ENCODE results near the gene GTPBP6. TPM values are rescaled to one million over a fixed set of nuclear protein-coding genes. Genes with fewer than 3 reads are reported as not detected.
A peak's percentile ranks its signal among the peaks of the same experiment; 100 is the strongest.
"Not testable (repeated sequence)": the region's sequence is repeated elsewhere in the genome, so short reads cannot be mapped to it uniquely, and the experiment has no call there.

GTPBP6 gene
- total RNA-seq, 1 donor from 2014 or later = 66.3 TPM

DNA sequence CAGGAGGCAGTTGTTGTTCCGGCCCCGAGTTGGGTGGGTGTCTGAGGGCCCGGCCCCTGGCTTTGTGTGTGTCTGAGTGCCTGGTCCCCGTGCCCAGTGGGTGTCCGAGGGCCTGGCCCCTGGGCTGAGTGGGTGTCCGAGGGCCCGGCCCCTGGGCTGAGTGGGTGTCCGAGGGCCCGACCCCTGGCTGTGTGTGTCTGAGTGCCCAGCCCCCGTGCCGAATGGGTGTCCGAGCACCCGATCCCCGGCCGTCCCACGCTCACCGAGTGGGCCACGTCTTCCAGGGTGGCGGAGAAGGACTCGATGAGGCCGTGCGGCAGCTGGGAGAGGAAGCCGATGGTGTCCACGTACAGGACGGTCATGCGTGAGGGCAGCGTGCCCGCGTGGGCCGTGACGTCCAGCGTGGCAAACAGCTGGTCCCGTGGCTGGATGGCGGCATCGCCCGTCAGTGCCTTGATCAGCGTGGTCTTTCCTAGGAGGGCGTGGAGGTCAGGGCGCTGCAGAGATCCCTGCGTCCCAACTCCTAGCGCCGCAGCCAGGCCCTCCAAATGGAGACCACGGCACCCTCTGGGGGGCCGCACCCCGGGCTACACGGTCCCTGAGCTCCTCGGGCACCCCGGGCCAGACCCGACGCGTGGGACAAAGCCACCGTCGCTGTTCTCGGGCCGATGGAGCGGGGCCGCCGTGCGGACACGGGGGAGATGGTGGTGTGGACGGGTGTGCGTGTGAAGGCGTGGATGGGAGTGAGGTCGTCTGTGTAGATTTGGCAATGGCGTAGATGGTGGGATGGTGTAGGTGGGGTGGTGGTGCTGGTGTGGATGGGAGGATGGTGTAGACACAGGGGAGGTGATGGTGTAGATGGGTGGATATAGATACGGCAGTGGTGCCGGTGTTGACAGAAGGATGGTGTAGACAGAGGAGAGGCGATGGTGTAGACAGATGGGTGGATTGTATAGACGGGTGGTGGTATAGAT is 7.2 kb downstream of the GTPBP6 start:
- Mint-ChIP-seq H3K9me3 (no peaks in the 10 kb centered on the region), H3K4me3 (no peak overlapping the region), H3K4me1 (no peaks in the 10 kb centered on the region), H3K36me3 (ENCODE audit: low read depth) (peaks cover 36% of the 10 kb centered on the region), H3K27ac (no peak overlapping the region), H3K27me3 (no peaks in the 10 kb centered on the region)
- intact Hi-C loops (cut with micrococcal nuclease) = no loop called here
- DNase-seq = no peak

DNA sequence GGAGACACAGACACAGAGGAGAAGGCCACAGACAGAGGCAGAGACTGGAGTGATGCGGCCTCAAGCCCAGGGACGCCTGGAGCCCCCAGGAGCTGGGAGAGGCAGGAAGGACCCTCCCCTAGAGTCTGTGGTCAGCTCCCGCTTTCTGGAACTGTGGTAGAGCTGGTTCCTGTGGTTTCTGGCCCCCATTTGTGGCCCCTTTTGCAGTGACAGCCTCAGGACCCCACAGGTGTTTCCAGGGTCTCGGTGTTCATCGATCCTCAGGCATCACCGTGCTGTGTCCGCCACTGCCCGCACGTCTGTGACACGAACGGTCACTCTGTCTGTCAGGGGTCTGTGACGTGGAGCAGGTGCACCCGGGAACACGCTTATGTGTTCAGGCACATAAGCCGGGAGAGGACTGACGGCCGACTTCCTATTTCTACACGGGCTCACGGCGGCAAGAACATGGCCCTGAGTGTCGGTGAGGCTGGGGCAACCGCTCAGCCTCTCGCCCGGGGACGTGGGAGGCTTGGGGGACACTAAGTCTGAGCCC is 7.9 kb downstream of the GTPBP6 start:
- Mint-ChIP-seq H3K36me3 (ENCODE audit: low read depth) (peaks cover 38% of the 10 kb centered on the region), H3K4me3 (no peak overlapping the region), H3K27ac (no peak overlapping the region), H3K27me3 (no peaks in the 10 kb centered on the region), H3K9me3 (no peaks in the 10 kb centered on the region), H3K4me1 (no peaks in the 10 kb centered on the region)
- intact Hi-C loops (cut with micrococcal nuclease) = no loop called here
- no peak for DNase-seq

DNA sequence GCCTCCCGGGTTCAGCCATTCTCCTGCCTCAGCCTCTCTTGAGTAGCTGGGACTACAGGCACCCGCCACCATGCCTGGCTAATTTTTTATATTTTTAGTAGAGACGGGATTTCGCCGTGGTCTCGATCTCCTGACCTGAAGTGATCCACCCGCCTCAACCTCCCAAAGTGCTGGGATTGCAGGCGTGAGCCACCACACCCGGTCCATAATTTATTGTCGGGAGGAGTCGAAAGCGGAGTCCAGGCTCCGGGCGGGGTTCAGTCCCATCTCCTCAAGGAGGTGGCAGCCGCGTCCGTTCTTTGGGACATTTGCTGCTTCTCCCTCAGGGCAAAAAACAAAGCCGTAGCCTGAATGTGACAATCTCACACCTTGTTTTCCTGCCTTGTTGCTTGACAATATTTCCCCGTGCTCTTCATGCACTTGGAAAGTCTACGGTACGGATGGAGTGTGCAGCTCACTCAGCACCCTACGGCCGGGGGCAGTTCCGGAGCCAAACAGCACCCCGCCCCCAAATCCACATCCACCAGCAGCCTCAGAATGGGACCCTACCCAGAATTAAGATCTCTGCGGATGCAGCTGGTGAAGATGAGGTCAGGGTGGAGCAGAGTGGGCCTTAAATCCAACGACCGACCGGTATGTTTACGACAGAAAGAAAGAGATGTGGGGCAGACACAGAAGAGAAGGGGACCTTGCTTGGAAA is 9.6 kb downstream of the GTPBP6 start:
- Mint-ChIP-seq H3K4me3 (no peak overlapping the region), H3K36me3 (ENCODE audit: low read depth) (peaks cover 45% of the 10 kb centered on the region), H3K27ac (no peak overlapping the region), H3K4me1 (no peaks in the 10 kb centered on the region), H3K27me3 (no peaks in the 10 kb centered on the region), H3K9me3 (no peaks in the 10 kb centered on the region)
- intact Hi-C loops (cut with micrococcal nuclease) = no loop called here
- no peak for DNase-seq

DNA sequence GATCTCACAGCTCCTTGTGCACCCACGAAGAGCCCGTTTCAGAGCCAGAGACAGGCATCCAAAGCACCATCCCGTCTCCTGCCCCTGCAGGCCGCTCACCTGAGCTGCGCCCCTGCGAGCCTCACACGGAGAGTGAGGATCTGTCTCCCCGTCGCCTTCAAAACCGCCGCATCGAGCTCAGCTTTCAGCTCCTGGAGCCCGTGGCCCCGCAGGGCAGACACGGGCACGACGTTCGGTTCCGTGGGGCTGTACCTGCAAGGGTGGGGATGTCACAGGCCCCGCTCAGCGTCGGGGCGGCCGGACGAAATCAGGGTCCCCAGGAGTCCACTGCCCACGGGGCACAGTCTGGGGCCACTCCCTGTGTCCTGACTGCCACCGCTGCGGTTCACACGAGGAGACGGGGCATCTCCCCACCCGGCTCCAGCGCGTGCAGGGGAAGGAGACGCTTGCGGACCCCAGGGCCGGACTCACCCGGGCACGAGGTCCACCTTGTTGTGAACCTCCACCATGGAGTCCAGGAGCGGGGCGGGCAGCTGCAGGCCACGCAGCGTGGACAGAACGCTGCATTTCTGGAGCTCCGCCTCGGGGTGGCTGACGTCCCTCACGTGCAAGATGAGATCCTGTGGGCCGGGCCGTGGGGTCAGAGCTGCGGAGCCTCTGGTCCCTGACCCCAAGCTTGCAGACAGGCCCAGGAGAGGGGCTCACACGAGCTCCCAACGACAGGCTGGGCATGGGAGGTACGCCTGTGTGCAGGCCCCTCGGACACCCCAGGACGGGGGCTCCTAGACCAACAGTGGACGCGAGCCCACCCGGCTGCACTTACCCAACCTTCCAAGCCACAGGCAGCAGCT is 11.1 kb downstream of the GTPBP6 start:
- Mint-ChIP-seq H3K4me3 (no peak overlapping the region), H3K9me3 (no peaks in the 10 kb centered on the region), H3K36me3 (ENCODE audit: low read depth) (peaks cover 47% of the 10 kb centered on the region), H3K4me1 (no peaks in the 10 kb centered on the region), H3K27ac (no peak overlapping the region), H3K27me3 (no peaks in the 10 kb centered on the region)
- no peak for DNase-seq
- intact Hi-C loops (cut with micrococcal nuclease) = no loop called here

DNA sequence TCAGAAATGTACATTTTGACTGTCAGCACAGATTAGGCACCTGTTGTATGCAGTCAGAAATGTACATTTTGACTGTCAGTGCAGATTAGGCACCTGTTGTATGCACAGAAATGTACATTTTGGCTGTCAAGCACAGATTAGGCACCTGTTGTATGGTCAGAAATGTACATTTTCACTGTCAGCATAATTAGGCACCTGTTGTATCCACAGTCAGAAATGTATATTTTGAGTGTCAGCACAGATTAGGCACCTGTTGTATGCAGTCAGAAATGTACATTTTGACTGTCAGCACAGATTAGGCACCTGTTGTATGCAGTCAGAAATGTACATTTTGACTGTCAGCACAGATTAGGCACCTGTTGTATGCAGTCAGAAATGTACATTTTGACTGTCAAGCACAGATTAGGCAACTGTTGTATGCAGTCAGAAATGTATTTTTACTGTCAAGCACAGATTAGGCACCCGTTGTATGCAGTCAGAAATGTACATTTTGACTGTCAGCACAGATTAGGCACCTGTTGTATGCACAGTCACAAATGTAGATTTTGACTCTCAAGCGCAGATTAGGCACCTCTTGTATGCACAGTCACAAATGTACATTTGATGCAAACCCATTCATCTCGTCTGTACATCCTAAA is 11.9 kb downstream of the GTPBP6 start:
- H3K27ac Mint-ChIP-seq; H3K4me1 Mint-ChIP-seq; intact Hi-C loops (cut with micrococcal nuclease); H3K4me3 Mint-ChIP-seq; H3K27me3 Mint-ChIP-seq; DNase-seq; H3K9me3 Mint-ChIP-seq: not testable (repeated sequence)
- peaks cover 44% of the 10 kb centered on the region for H3K36me3 Mint-ChIP-seq (ENCODE audit: low read depth)

DNA sequence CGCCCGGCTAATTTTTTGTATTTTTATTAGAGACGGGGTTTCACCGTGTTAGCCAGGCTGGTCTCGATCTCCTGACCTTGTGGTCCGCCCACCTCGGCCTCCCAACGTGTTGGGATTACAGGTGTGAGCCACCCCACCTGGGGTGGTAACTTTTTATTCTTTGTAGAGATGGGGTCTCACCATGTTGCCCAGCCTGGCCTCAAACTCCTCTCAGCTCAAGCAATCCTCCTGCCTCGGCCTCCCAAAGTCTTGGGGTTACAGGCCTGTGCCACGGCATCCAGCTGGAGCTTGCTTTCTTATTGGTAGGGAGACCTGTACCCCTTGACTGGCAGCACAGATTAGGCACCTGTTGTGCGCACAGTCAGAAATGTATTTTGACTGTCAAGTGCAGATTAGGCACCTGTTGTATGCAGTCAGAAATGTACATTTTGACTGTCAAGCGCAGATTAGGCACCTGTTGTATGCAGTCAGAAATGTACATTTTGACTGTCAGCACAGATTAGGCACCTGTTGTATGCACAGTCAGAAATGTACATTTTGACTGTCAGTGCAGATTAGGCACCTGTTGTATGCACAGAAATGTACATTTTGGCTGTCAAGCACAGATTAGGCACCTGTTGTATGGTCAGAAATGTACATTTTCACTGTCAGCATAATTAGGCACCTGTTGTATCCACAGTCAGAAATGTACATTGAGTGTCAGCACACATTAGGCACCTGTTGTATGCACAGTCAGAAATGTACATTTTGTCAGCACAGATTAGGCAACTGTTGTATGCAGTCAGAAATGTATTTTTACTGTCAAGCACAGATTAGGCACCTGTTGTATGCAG is 12.6 kb downstream of the GTPBP6 start:
- H3K4me3 Mint-ChIP-seq; H3K4me1 Mint-ChIP-seq; H3K27me3 Mint-ChIP-seq; H3K9me3 Mint-ChIP-seq; H3K27ac Mint-ChIP-seq; DNase-seq; intact Hi-C loops (cut with micrococcal nuclease): not testable (repeated sequence)
- peaks cover 48% of the 10 kb centered on the region for H3K36me3 Mint-ChIP-seq (ENCODE audit: low read depth)

DNA sequence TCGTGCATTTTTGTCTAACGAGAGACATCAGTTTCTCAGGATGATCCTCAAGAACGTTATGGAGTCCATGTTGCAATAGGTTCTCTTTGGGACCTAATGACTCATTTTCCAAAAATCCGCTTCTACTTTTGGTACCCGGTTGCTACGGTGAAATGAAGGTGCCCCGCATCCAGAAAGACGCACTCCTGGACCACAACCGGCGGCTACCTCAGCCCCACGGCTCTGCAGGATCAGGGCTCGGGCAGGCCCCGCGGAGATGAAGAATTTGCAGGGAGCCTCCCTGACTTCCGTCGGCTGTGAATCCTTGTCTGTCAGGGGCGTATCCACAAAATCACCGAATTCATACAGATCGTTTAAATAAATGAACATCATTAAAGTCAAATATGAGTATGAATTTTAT is 15.6 kb downstream of the GTPBP6 start:
- no peaks in the 10 kb centered on the region for H3K9me3 Mint-ChIP-seq
- H3K27ac Mint-ChIP-seq = no peak overlapping the region
- H3K27me3 Mint-ChIP-seq = no peaks in the 10 kb centered on the region
- H3K4me3 Mint-ChIP-seq = no peak overlapping the region
- intact Hi-C loops (cut with micrococcal nuclease) = no loop called here
- peaks cover 40% of the 10 kb centered on the region for H3K36me3 Mint-ChIP-seq (ENCODE audit: low read depth)
- no peaks in the 10 kb centered on the region for H3K4me1 Mint-ChIP-seq
- DNase-seq = no peak

DNA sequence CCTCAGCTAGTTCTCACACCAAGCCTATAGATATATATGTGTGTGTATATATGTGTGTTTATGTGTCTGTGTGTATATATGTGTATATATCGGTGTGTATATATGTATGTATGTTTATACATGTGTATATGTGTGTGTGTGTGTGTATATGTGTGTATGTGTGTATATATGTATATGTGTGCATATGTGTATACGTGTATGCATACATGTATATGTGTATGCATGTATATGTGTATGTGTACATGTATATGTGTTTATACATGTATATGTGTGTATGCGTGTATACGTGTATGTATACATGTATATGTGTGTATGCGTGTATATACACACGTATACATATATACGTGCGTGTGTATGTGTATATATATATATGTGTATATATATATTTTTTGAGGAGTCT is 18.3 kb downstream of the GTPBP6 start:
- no peaks in the 10 kb centered on the region for H3K4me1 Mint-ChIP-seq
- H3K36me3 Mint-ChIP-seq (ENCODE audit: low read depth) = peaks cover 38% of the 10 kb centered on the region
- DNase-seq = no peak
- no peaks in the 10 kb centered on the region for H3K9me3 Mint-ChIP-seq
- H3K4me3 Mint-ChIP-seq = no peak overlapping the region
- no peak overlapping the region for H3K27ac Mint-ChIP-seq
- intact Hi-C loops (cut with micrococcal nuclease) = no loop called here
- H3K27me3 Mint-ChIP-seq = no peaks in the 10 kb centered on the region

DNA sequence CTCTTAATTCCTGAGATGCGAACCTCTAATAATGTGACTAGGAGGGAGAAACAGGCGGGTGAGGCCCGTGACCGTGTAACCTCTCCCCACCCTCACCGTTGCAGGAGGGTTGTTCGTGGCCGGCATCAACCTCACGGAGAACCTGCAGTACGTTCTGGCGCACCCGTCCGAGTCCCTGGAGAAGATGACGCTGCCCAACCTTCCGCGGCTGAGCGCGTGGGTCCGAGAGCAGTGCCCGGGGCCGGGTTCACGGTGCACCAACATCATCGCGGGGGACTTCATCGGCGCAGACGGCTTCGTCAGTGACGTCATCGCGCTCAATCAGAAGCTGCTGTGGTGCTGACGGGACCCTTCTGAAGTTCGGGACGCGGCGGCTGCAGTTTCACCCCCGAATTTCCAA is 19.6 kb downstream of the GTPBP6 start:
- H3K4me1 Mint-ChIP-seq = no peaks in the 10 kb centered on the region
- no peak overlapping the region for H3K4me3 Mint-ChIP-seq
- H3K27ac Mint-ChIP-seq = no peak overlapping the region
- peaks cover 36% of the 10 kb centered on the region for H3K36me3 Mint-ChIP-seq (ENCODE audit: low read depth)
- no peaks in the 10 kb centered on the region for H3K27me3 Mint-ChIP-seq
- DNase-seq = no peak
- intact Hi-C loops (cut with micrococcal nuclease) = no loop called here
- no peaks in the 10 kb centered on the region for H3K9me3 Mint-ChIP-seq

DNA sequence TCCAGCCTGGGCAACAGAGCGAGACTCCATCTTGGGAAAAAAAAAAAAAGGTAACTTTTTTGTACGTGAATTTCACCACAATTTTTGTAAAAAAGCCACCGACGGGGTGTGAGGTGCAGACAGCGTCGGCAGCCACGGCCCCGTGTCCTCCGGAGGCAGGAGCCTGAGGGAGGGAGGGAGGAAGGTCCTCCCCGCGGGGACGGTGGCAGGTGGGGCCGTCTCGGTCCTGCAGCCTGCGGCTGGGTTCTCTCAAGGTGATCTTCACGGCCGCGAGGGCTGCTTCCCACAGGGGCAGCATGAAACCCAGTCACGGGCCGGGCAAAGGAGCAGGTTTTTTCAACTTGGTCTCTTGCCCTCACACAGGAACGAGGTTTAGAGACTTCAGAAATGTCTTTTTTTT is 23.5 kb downstream of the GTPBP6 start:
- Mint-ChIP-seq H3K27me3 (no peaks in the 10 kb centered on the region), H3K27ac (no peak overlapping the region), H3K4me1 (no peaks in the 10 kb centered on the region), H3K9me3 (no peaks in the 10 kb centered on the region), H3K36me3 (ENCODE audit: low read depth) (peaks cover 42% of the 10 kb centered on the region), H3K4me3 (no peak overlapping the region)
- intact Hi-C loops (cut with micrococcal nuclease) = no loop called here
- DNase-seq = peak; percentile 49

DNA sequence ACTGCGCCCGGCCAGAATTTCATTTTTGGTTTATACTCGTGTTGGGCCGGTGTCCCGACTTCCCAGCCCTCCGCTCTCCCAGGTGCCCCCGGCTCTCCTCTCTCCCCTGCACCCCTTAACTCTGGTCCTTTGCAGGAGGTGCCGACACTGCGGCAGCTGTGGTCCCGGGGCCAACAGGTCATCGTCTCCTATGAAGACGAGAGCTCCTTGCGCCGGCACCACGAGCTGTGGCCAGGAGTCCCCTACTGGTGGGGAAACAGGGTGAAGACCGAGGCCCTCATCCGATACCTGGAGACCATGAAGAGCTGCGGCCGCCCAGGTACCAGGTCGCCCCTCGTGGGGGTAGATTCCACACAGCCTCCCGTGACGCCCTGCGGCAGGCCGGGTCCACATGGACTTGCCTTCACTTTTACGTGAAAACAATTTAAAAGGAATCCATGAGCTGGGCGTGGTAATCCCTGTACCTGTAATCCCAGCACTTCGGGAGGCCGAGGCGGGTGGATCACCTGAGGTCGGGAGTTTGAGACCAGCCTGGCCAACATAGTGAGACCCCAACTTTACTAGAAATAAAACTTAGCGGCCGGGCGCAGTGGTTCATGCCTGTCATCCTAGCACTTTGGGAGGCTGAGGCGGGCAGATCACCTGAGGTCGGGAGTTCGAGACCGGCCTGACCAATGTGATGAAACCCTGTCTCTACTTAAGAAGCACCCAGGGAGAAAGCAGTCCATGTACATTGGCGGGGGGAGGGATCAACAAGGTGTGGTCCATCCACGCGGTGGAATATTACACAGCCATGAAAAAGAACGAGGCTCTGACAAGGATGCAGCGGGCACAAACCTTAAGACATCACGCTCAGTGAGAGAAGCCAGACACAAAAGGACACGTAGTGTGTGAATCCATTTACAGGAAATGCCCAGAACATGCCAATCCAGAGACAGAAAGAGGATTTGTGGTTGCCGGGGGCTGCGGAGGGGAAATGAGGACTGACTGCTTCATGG is 25.4 kb downstream of the GTPBP6 start:
- Mint-ChIP-seq H3K9me3 (no peaks in the 10 kb centered on the region), H3K27me3 (no peaks in the 10 kb centered on the region), H3K27ac (no peak overlapping the region), H3K4me3 (no peak overlapping the region), H3K36me3 (ENCODE audit: low read depth) (peaks cover 53% of the 10 kb centered on the region), H3K4me1 (no peaks in the 10 kb centered on the region)
- DNase-seq = peak; percentile 48
- intact Hi-C loops (cut with micrococcal nuclease) = no loop called here

DNA sequence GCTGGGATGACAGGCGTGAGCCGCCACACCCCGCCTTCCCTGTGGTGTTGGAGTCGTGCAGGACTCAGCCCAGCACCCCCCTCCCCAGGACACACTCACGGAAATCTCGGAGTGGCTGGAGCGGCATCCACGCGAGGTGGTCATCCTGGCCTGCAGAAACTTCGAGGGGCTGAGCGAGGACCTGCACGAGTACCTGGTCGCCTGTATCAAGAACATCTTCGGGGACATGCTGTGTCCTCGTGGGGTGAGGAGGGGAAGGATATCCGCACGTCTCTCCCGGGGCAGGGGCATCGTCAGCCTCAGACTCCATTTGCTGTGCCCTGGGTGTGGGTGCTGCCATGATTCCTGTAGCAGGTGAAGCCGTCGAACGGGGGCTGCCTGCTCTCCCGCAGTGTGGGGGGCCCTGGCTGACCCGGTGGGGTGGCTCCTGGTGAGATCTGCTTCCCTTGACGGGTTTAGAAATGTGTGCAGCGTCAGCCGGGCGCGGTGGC is 27.1 kb downstream of the GTPBP6 start:
- Mint-ChIP-seq H3K27me3 (no peaks in the 10 kb centered on the region), H3K27ac (no peak overlapping the region), H3K9me3 (no peaks in the 10 kb centered on the region), H3K4me3 (no peak overlapping the region), H3K36me3 (ENCODE audit: low read depth) (peaks cover 58% of the 10 kb centered on the region), H3K4me1 (peaks cover 4% of the 10 kb centered on the region)
- intact Hi-C loops (cut with micrococcal nuclease) = no loop called here
- DNase-seq = peak; percentile 38
